HG02885 (cell line): ENCODE results near the gene FNDC8.
"Not testable (repeated sequence)": the region's sequence is repeated elsewhere in the genome, so short reads cannot be mapped to it uniquely, and the experiment has no call there.

Experiments
- ATAC-seq: cut with Tn5 transposase; IDR thresholded peaks from one replicate; pipeline ENCODE4 v1.9.1; 2021; ENCODE audit warnings: mild to moderate bottlenecking; ENCODE audit not compliant: unreplicated experiment, poor library complexity

The FNDC8 gene

GRCh38 chr17:35090707-35091106 lies 30.7 kb upstream of the FNDC8 start:
- not testable (repeated sequence) for ATAC-seq

GRCh38 chr17:35094902-35095301 lies 26.5 kb upstream of the FNDC8 start:
- no peak for ATAC-seq

- ATAC-seq: no peak
These were observed 25.7 kb upstream of the FNDC8 start for GRCh38 chr17:35095741-35096140.

GRCh38 chr17:35097776-35098175 lies 23.6 kb upstream of the FNDC8 start:
- no peak for ATAC-seq

- no peak for ATAC-seq
These were observed 21.5 kb upstream of the FNDC8 start for GRCh38 chr17:35099908-35100307.

GRCh38 chr17:35101036-35101435 lies 20.4 kb upstream of the FNDC8 start:
- no peak for ATAC-seq

GRCh38 chr17:35101725-35102124 lies 19.7 kb upstream of the FNDC8 start:
- no peak for ATAC-seq

GRCh38 chr17:35103271-35103670 lies 18.1 kb upstream of the FNDC8 start:
- ATAC-seq: no peak

- ATAC-seq: no peak
These were observed 16.5 kb upstream of the FNDC8 start for GRCh38 chr17:35104844-35105450.

GRCh38 chr17:35110791-35111190 lies 10.6 kb upstream of the FNDC8 start:
- not testable (repeated sequence) for ATAC-seq

- no peak for ATAC-seq
These were observed 4.6 kb upstream of the FNDC8 start for GRCh38 chr17:35116845-35117244.

GRCh38 chr17:35117984-35118383 lies 3.4 kb upstream of the FNDC8 start:
- no peak for ATAC-seq

GRCh38 chr17:35119370-35120165 lies 1.8 kb upstream of the FNDC8 start, which contains the start of gene RAD51D:
RAD51D (minus strand) TSS chr17:35119860; CDS start chr17:35119613, 247 bp downstream.
- peak; percentile 87 for ATAC-seq

- no peak for ATAC-seq
These were observed 6.5 kb downstream of the FNDC8 start for GRCh38 chr17:35127751-35128514.

- no peak for ATAC-seq
These were observed 7.9 kb downstream of the FNDC8 start for GRCh38 chr17:35129154-35129972.

GRCh38 chr17:35129973-35130351 lies 8.5 kb downstream of the FNDC8 start:
- ATAC-seq: no peak

GRCh38 chr17:35130392-35130791 lies 9.0 kb downstream of the FNDC8 start:
- no peak for ATAC-seq

GRCh38 chr17:35132099-35132498 lies 10.7 kb downstream of the FNDC8 start:
- no peak for ATAC-seq

GRCh38 chr17:35132816-35133550 lies 11.6 kb downstream of the FNDC8 start:
- ATAC-seq: no peak

- ATAC-seq: no peak
These were observed 13.9 kb downstream of the FNDC8 start for GRCh38 chr17:35135322-35135721.
